Amygdala (tissue), 56 donors: Measurements from ENCODE around the gene VAMP5.
"Not testable (repeated sequence)": the region's sequence is repeated elsewhere in the genome, so short reads cannot be mapped to it uniquely, and the experiment has no call there.

Experiments used
- DNase-seq, 56 donors: peaks; one replicate each; lab custom pipeline; 2025; lab: John Stamatoyannopoulos, UW

VAMP5 gene

GRCh38 chr2:85584354-85584856 is at the start of gene VAMP5:
Gene VAMP5, plus strand, starts transcription at chr2:85584431. Its CDS starts 60 bp downstream, at chr2:85584491.
- DNase-seq, result peak in 1 of 56 donors; percentile 27

- no peak for DNase-seq
Observed at GRCh38 chr2:85534881-85535280, 49.4 kb upstream of the VAMP5 start.

GRCh38 chr2:85536479-85536878 is 47.8 kb upstream of the VAMP5 start:
- DNase-seq, result peak in 1 of 56 donors; percentile 14

GRCh38 chr2:85537600-85538506 is 46.4 kb upstream of the VAMP5 start:
- peak in 47 of 56 donors; percentile 9 to 75 (median 46) for DNase-seq

GRCh38 chr2:85538507-85539360 is 45.5 kb upstream of the VAMP5 start, which contains the start of gene MAT2A:
Gene MAT2A, plus strand, starts transcription at chr2:85539168. Its CDS starts 120 bp downstream, at chr2:85539288.
- DNase-seq, result peak; percentile 67 to 99 (median 93)

GRCh38 chr2:85539361-85540132 is 44.7 kb upstream of the VAMP5 start:
- DNase-seq, result peak in 46 of 56 donors; percentile 17 to 91 (median 59)

GRCh38 chr2:85540133-85540648 is 44.0 kb upstream of the VAMP5 start:
- no peak for DNase-seq

GRCh38 chr2:85541262-85541661 is 43.0 kb upstream of the VAMP5 start:
- DNase-seq, result no peak

- DNase-seq, result no peak
Observed at GRCh38 chr2:85541753-85542457, 42.3 kb upstream of the VAMP5 start.

- no peak for DNase-seq
Observed at GRCh38 chr2:85542777-85543176, 41.5 kb upstream of the VAMP5 start.

GRCh38 chr2:85544254-85544691 is 40.0 kb upstream of the VAMP5 start:
- not testable (repeated sequence) for DNase-seq

GRCh38 chr2:85544915-85545779 is 39.1 kb upstream of the VAMP5 start:
- not testable (repeated sequence) for DNase-seq

- no peak for DNase-seq
Observed at GRCh38 chr2:85545780-85546240, 38.4 kb upstream of the VAMP5 start.

GRCh38 chr2:85547089-85547858 is 37.0 kb upstream of the VAMP5 start:
- no peak for DNase-seq

- no peak for DNase-seq
Observed at GRCh38 chr2:85547859-85548607, 36.2 kb upstream of the VAMP5 start.

GRCh38 chr2:85548608-85548900 is 35.7 kb upstream of the VAMP5 start:
- no peak for DNase-seq

- DNase-seq, result no peak
Observed at GRCh38 chr2:85549095-85549494, 35.1 kb upstream of the VAMP5 start.
